DMS153 treated with DMSO at 0.1 percent for 48 hours (cell line): Measurements from ENCODE around the gene AMHR2.

Experiments
- DNase-seq: peaks from one replicate; lab custom pipeline; 2025; ENCODE audit not compliant: unreplicated experiment; lab: John Stamatoyannopoulos, UW

Gene AMHR2

DNA sequence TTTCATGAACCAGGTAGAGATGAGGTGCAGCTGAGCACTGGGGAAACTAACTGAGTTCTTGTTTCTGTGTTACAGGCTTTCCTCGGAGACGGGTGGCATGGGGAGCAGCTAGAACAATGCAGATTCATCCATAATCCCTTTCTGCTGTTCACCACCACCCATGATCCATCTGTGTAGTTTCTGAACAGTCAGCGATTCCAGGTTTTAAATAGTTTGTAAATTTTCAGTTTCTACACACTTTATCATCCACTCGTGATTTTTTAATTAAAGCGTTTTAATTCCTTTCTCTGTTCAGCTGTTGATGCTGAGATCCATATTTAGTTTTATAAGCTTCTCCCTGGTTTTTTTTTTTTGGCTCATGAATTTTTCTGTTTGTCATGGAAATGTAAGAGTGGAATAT lies 55.7 kb downstream of the AMHR2 start:
- no peak for DNase-seq

GRCh38 chr12:53480491-53481442 lies 57.1 kb downstream of the AMHR2 start:
- DNase-seq: no peak
